ENCODE measurements around the gene GOSR2. TPM values are rescaled to one million over a fixed set of nuclear protein-coding genes. Genes with fewer than 3 reads are reported as not detected.

The GOSR2 gene
- 23.9 and 38.8 TPM in 2 replicates for total RNA-seq

GRCh38 chr17:46922804-46923635 lies at the start of gene GOSR2:
Gene GOSR2, plus strand, starts transcription at chr17:46923160. Its CDS starts 33 bp downstream, at chr17:46923193.

DNA sequence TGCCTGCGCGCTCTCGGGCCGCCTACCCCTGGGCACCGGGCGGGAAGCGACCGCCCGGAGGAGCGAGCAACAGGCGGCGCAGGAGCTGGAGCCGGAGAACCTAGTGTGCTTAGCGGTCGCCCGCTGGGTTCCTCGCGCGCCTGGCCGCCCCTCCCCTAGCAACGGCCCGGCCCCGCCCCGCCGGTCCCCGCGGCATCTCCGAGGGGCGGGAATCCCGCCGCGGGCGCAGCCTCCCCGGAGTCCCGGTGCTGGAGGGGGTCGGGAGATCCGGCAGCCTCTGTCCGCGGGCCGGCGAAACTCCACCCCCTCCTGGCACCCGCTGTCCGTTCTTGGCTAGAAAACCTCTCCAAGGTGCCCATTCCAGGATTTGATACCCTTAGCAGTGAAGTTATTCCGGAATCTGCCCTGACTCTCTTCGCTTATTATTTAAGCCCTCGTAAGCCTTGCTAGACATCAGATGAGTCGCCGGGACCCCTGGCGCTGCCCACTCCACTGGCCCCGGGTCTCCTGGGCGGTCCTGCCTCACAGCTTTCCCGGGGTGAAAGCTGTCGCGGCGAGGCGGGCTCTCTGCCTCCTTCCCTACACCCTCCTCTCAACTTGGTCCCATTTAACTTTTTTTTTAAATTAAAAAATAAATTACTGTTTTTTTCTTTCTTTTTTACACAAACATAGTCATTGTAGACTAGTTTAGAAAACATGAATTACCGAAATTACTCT lies 56.3 kb downstream of the GOSR2 start, which contains the start of gene RPRML:
Gene RPRML, minus strand, starts transcription at position 107 of the 717 bp plus-strand sequence. CDS start 246 bp downstream, outside the sequence.

Other genes with a start within 250 kb of the GOSR2 start
- 0.48 and 1.1 TPM in 2 replicates for gene WNT3, start 104.5 kb upstream of the GOSR2 start, total RNA-seq
- gene WNT9B, start 71.6 kb upstream of the GOSR2 start, total RNA-seq = not detected in 2 replicates
- not detected in 2 replicates for gene RPRML, start 56.1 kb downstream of the GOSR2 start, total RNA-seq

Measured in tracheal epithelial cell (primary cell).